ENCODE measurements around the gene BNIP3. TPM values are rescaled to one million over a fixed set of nuclear protein-coding genes. Genes with fewer than 3 reads are reported as not detected.

The BNIP3 gene
- total RNA-seq, 6 donors from 2014 or later = 34.6 to 114 (median 51.9) TPM

DNA sequence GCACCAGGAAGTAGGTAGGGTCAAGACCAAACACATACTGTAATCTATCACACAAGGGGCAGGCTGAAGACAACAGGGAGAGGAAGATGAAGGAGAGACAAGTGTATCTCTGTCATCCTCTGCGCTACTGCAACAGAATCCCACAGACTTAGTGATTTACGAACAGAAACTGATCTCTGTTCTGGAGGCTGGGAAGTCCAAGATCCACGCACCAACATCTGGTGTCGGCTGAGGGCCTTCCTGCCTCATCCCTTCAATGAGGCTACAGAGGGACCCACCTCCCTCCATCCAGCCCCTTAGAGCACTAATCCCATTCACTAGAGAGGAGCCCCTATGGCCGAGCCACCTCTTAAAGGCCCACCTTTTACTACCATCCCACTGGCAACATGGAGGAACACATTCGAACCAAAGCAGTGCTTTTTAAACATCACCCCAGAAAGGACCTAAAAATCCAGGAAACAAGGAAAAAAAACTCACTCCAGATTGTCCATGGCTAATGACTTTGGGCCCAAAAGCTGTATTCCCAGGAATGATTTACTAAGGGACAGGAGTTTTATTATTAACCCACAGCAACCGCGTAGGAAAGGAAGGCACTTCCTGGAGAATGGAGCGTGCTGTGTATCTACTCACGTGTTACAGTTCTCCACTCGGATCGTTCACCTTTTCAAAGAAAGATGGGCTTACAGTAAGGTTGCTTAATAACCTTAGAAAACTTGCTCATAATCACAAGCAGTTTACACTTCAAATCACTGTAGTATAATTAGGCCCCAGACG is 4.2 kb downstream of the BNIP3 start:
- Histone ChIP-seq H3K27ac (no peak overlapping the region), H3K4me3 (no peak overlapping the region), H3K4me1 (peaks cover 19 to 42% (median 32%) of the 10 kb centered on the region in 4 donors), H3K27me3 (no peaks in the 10 kb centered on the region), H3K9me3 (no peaks in the 10 kb centered on the region), H3K36me3 (peaks cover 0 to 4% (median 0%) of the 10 kb centered on the region in 4 donors)
- WGBS, 2 donors = 87 to 92% methylated on average over 12 to 13 of the region's 13 CpGs
- TF ChIP-seq, protein P1, sequence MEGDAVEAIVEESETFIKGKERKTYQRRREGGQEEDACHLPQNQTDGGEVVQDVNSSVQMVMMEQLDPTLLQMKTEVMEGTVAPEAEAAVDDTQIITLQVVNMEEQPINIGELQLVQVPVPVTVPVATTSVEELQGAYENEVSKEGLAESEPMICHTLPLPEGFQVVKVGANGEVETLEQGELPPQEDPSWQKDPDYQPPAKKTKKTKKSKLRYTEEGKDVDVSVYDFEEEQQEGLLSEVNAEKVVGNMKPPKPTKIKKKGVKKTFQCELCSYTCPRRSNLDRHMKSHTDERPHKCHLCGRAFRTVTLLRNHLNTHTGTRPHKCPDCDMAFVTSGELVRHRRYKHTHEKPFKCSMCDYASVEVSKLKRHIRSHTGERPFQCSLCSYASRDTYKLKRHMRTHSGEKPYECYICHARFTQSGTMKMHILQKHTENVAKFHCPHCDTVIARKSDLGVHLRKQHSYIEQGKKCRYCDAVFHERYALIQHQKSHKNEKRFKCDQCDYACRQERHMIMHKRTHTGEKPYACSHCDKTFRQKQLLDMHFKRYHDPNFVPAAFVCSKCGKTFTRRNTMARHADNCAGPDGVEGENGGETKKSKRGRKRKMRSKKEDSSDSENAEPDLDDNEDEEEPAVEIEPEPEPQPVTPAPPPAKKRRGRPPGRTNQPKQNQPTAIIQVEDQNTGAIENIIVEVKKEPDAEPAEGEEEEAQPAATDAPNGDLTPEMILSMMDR (IDR thresholded peaks at IDR 0.05) = no peak
- TF ChIP-seq EP300 (IDR thresholded peaks at IDR 0.05) = no peak
- TF ChIP-seq POLR2AphosphoS5 (IDR thresholded peaks at IDR 0.05) = no peak
- no peak for TF ChIP-seq POLR2A (IDR thresholded peaks at IDR 0.05)
- ATAC-seq (ENCODE audit: low FRiP score in 2 of 2) (no peak), DNase-seq (no peak)

DNA sequence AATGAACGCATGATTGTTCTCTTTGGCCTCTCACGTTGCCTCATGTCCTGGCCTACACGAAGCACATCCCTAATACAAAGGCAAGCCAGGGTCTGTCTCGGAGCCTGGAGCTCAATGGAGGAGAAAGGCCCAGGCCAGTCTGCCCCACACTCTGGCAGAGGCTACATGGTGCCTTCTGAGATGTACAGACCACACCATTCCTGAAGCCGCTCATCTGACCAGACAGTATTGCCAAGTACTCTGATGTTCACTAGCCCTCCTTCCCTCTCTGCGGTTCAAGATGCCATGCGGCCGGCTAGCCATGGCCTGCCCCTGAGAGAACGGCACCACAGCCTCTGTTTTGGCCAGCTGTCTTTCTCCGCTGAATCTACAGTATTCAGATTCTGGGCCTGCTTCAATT is 5.9 kb downstream of the BNIP3 start:
- no peak overlapping the region for H3K27ac ChIP-seq
- H3K4me1 ChIP-seq = peaks cover 24 to 34% (median 30%) of the 10 kb centered on the region in 4 donors
- DNase-seq = no peak
- no peak for TF ChIP-seq EP300 (IDR thresholded peaks at IDR 0.05)
- no peak for TF ChIP-seq POLR2A (IDR thresholded peaks at IDR 0.05)
- TF ChIP-seq, protein P1 (IDR thresholded peaks at IDR 0.05) = no peak
- TF ChIP-seq POLR2AphosphoS5 (IDR thresholded peaks at IDR 0.05) = no peak
- WGBS, 2 donors = 91 to 96% methylated on average over 6 to 10 of the region's 10 CpGs
- no peak overlapping the region for H3K4me3 ChIP-seq
- no peaks in the 10 kb centered on the region for H3K27me3 ChIP-seq
- H3K9me3 ChIP-seq = no peaks in the 10 kb centered on the region
- no peak for ATAC-seq (ENCODE audit: low FRiP score in 2 of 2)
- H3K36me3 ChIP-seq = peaks cover 0 to 16% (median 6%) of the 10 kb centered on the region in 4 donors

DNA sequence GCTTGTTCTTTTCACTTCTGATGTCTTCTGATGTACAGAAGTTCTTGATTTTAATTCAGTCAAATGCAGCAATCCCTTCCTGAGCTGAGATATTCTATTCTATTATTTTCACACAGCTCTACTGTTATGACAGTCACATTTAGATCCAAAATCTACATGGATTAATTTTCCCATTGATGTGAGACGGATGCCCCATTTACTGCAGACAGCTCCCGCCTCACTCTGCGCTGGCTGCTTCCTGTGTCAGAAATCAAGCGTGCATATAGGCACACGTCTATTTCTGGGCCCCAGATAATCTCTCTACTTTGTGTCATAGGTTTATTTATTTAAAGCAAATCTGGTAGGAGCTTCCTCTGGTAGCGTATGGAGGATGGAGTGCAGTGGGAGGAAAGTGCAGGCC is 6.7 kb downstream of the BNIP3 start:
- TF ChIP-seq EP300 (IDR thresholded peaks at IDR 0.05) = no peak
- no peak for TF ChIP-seq POLR2A (IDR thresholded peaks at IDR 0.05)
- TF ChIP-seq, protein P1 (IDR thresholded peaks at IDR 0.05) = no peak
- no peak for TF ChIP-seq POLR2AphosphoS5 (IDR thresholded peaks at IDR 0.05)
- H3K4me1 ChIP-seq = peaks cover 20 to 27% (median 23%) of the 10 kb centered on the region in 4 donors
- 67 to 77% methylated on average over 6 of the region's 6 CpGs for WGBS, 2 donors
- ATAC-seq (ENCODE audit: low FRiP score in 2 of 2) (no peak), DNase-seq (no peak)
- no peaks in the 10 kb centered on the region for H3K27me3 ChIP-seq
- no peak overlapping the region for H3K27ac ChIP-seq
- H3K36me3 ChIP-seq = peaks cover 4 to 24% (median 14%) of the 10 kb centered on the region in 4 donors
- H3K4me3 ChIP-seq = no peak overlapping the region
- no peaks in the 10 kb centered on the region for H3K9me3 ChIP-seq

DNA sequence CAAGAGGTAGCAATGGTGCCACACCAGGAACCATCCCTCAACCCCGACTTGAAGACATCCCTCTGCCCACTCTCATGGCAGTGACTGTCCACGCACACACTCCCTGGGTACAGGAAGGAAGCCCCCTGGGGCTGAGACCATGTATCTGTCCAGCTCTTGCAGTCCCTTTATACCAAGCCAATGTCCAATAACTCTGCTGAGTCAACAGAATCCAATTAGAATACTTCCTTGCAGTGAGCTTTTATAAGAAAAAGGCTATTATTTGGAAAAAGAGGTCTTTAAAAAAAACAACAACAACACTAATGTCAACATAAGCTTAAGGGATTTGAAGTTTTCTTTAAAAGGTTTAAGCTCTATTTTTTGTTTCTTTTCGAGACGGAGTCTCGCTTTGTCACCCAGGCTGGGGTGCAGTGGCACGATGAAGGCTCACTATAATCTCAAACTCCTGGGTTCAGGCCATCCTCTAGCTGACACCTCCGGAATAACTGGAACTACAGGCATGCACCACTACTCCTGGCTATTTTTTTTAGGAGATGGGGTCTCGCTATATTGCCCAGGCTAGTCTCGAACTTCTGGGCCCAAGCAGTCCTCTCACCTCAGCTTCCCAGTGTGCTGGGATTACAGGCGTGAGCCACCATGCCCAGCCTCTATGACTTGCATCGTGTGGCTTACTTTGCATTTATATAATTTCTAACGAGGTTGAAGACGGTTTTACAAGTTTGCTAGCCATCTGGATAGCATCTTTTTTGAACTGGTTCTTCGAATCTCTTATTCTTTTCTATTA is 7.5 kb downstream of the BNIP3 start:
- Histone ChIP-seq H3K9me3 (no peaks in the 10 kb centered on the region), H3K4me1 (peaks cover 13 to 19% (median 17%) of the 10 kb centered on the region in 4 donors), H3K4me3 (no peak overlapping the region), H3K36me3 (peaks cover 10 to 32% (median 22%) of the 10 kb centered on the region in 4 donors), H3K27me3 (no peaks in the 10 kb centered on the region), H3K27ac (no peak overlapping the region)
- TF ChIP-seq POLR2A (IDR thresholded peaks at IDR 0.05) = no peak
- DNase-seq (no peak), ATAC-seq (ENCODE audit: low FRiP score in 2 of 2) (no peak)
- WGBS, 2 donors = 95% methylated on average over 14 of the region's 14 CpGs

All from upper lobe of left lung (tissue), 6 donors.